SU-DHL-6 (cell line): ENCODE data around the gene SETDB2.

Experiments used
- EZH2phosphoT487 ChIP-seq: fragments of 200-600 bp; sonication (generic), shearing (Covaris generic); conservative IDR thresholded peaks from 2 replicates; pipeline ENCODE4 v1.6.1; 2018; ENCODE audit warnings: mild to moderate bottlenecking, antibody characterized with exemption, low read length, moderate library complexity, mixed read lengths
- TF ChIP-seq, protein P1 (sequence below): fragments of 200-600 bp; sonication (generic); IDR thresholded peaks from one replicate; pipeline ENCODE4 v1.5.1; 2017; ENCODE audit warnings: antibody characterized with exemption, mild to moderate bottlenecking, low read length, moderate library complexity; ENCODE audit not compliant: insufficient read depth, poor library complexity, severe bottlenecking

GRCh38 chr13:49495783-49496762 lies 52.0 kb downstream of the SETDB2 start, which contains the start of gene PHF11:
- TF ChIP-seq, protein P1, sequence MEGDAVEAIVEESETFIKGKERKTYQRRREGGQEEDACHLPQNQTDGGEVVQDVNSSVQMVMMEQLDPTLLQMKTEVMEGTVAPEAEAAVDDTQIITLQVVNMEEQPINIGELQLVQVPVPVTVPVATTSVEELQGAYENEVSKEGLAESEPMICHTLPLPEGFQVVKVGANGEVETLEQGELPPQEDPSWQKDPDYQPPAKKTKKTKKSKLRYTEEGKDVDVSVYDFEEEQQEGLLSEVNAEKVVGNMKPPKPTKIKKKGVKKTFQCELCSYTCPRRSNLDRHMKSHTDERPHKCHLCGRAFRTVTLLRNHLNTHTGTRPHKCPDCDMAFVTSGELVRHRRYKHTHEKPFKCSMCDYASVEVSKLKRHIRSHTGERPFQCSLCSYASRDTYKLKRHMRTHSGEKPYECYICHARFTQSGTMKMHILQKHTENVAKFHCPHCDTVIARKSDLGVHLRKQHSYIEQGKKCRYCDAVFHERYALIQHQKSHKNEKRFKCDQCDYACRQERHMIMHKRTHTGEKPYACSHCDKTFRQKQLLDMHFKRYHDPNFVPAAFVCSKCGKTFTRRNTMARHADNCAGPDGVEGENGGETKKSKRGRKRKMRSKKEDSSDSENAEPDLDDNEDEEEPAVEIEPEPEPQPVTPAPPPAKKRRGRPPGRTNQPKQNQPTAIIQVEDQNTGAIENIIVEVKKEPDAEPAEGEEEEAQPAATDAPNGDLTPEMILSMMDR = no peak
- no peak for TF ChIP-seq EZH2phosphoT487
